Stimulated activated memory B cell treated with anti-CD40 and anti-IgM and Interleukin-4, amounts not matched to agents 10 μg/mL and 1 μg/mL and 100 μg/mL, for 72 hours (primary cell): ENCODE results near the gene THAP4.
"Not testable (repeated sequence)": the region's sequence is repeated elsewhere in the genome, so short reads cannot be mapped to it uniquely, and the experiment has no call there.

Source experiments
- ATAC-seq: fragments of 150-1000 bp; cut with Tn5 transposase; 2 replicates; pipeline ENCODE4 v1.10.0; 2021
- H3K27ac Mint-ChIP-seq: one replicate; pipeline ENCODE4 v1.8.0; 2022; ENCODE audit warnings: mild to moderate bottlenecking, mixed read lengths
- H3K27me3 Mint-ChIP-seq: one replicate; pipeline ENCODE4 v1.8.0; 2022; ENCODE audit warnings: mixed read lengths
- H3K36me3 Mint-ChIP-seq: one replicate; pipeline ENCODE4 v1.8.0; 2022; ENCODE audit warnings: mixed read lengths
- H3K4me1 Mint-ChIP-seq: one replicate; pipeline ENCODE4 v1.8.0; 2022; ENCODE audit warnings: mixed read lengths
- H3K4me3 Mint-ChIP-seq: one replicate; pipeline ENCODE4 v1.8.0; 2022; ENCODE audit warnings: mild to moderate bottlenecking, moderate library complexity, mixed read lengths
- H3K9me3 Mint-ChIP-seq: one replicate; pipeline ENCODE4 v1.8.0; 2022; ENCODE audit warnings: mixed read lengths

THAP4 gene

DNA sequence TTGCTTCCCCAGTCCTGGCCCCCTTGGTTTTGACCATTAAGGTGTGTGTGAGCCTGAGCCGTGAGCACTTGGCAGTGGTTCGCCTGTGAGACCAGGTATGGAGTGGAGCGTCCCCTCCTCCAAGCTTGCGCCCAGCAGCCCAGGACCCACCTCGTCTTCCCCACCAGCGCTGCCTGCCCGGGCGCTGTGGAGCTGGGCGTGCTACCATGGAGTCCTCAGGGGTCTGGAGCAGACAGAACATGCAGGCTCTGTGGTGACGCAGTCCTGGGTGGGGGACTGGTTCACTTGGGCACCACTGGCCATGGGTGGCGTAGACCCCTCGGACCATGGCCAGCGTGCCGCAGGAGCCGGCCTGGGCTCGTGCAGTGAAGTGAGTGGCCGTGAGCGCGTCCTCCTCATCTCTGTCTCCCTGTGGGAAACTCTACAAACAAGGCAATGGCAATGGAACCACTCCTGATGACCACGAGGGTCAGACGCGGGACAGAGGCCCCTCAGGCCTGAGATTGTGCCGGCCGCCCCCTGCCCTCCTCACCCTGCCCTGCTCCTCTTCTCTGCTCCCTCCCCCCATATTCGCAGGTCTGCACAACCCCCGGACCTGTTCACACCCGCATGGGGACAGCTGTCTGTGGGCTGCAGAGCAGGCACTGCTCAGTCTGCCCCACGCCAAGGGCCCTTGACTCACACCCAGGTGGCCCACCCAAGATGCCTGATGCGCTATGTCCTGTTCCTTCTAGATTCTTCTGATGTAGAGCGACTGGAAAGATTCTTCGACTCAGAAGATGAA lies 34.7 kb upstream of the THAP4 start:
- Mint-ChIP-seq H3K4me1 (peaks cover 15% of the 10 kb centered on the region), H3K27me3 (no peaks in the 10 kb centered on the region), H3K9me3 (no peaks in the 10 kb centered on the region), H3K27ac (no peak overlapping the region), H3K36me3 (peaks cover 61% of the 10 kb centered on the region), H3K4me3 (no peak overlapping the region)
- ATAC-seq, result no peak

DNA sequence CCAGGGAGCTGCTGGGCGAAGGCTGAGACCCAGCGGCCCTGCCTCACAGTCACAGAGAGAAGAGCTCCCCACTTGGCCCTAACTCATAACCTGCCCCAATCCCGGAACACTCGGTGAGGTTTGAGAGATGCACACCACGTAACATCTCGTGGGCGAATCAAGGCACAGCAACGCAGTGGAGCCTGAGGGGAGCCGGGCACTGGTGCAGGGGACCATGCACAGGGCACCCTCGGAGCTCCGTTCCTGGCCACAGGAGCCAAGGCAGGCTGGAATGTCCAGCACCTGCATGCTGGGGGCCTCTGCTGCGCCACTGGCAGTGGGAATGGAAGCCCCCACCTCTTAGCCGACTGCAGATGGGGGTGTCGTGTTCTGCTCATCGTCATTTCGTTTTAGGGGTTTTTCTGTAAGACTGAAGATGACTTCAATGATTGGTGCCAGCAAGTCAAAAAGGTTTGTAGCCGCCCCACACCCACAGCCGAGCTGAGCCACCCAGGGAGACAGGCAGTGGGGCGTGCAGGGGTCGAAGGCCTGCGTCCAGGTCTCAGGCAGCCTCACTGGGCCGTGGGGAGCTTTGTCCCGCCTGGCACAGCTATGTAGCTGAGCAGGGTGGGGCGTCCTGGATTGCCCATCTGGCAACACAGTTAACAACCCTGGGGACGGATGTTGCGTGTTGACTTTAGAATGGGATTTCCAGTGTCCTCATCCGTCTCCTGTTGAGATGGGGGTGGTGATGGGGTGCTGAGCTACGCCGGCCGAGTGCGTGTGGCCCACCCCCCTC lies 33.6 kb upstream of the THAP4 start:
- ATAC-seq, result no peak
- no peak overlapping the region for H3K27ac Mint-ChIP-seq
- peaks cover 63% of the 10 kb centered on the region for H3K36me3 Mint-ChIP-seq
- no peaks in the 10 kb centered on the region for H3K27me3 Mint-ChIP-seq
- no peaks in the 10 kb centered on the region for H3K9me3 Mint-ChIP-seq
- no peak overlapping the region for H3K4me3 Mint-ChIP-seq
- peaks cover 16% of the 10 kb centered on the region for H3K4me1 Mint-ChIP-seq

DNA sequence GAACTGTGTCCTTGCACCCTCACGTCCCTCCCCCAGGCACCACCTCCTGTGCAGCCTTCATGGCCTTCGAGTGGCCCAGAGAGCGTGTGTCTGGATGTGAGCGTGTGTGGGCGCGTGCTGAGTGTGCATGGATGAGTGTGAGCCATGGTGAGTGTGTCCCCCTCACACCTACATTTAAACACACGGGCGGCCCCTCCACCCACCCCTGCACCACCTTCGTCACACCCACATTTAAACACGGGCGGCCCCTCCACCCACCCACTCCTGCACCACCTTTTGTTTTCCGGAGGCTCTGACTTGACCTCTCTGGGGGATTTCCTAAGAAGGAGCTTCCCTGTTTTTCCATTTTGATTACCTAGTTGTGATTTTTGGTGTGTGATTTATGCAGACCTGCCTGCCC lies 31.9 kb upstream of the THAP4 start:
- H3K4me3 Mint-ChIP-seq, result no peak overlapping the region
- H3K4me1 Mint-ChIP-seq, result peaks cover 20% of the 10 kb centered on the region
- H3K27me3 Mint-ChIP-seq, result no peaks in the 10 kb centered on the region
- H3K9me3 Mint-ChIP-seq, result no peaks in the 10 kb centered on the region
- peaks cover 57% of the 10 kb centered on the region for H3K36me3 Mint-ChIP-seq
- H3K27ac Mint-ChIP-seq, result no peak overlapping the region
- ATAC-seq, result no peak

DNA sequence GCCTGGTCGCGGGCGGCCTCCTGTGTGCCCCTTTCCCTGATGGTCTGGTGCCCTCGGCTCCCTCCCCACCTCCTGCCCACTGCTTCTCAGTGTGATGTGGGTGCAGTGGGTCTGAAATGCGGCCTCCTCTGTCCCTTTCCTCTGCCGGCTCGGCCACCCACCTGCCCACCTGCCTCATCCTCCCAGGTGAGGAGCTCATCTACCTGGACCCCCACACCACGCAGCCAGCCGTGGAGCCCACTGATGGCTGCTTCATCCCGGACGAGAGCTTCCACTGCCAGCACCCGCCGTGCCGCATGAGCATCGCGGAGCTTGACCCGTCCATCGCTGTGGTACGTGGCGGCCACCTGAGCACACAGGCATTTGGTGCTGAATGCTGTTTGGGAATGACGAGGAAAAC lies 31.4 kb upstream of the THAP4 start:
- peaks cover 17% of the 10 kb centered on the region for H3K4me1 Mint-ChIP-seq
- H3K9me3 Mint-ChIP-seq, result no peaks in the 10 kb centered on the region
- ATAC-seq, result no peak
- H3K36me3 Mint-ChIP-seq, result peaks cover 53% of the 10 kb centered on the region
- H3K27ac Mint-ChIP-seq, result no peak overlapping the region
- H3K4me3 Mint-ChIP-seq, result no peak overlapping the region
- H3K27me3 Mint-ChIP-seq, result no peaks in the 10 kb centered on the region

DNA sequence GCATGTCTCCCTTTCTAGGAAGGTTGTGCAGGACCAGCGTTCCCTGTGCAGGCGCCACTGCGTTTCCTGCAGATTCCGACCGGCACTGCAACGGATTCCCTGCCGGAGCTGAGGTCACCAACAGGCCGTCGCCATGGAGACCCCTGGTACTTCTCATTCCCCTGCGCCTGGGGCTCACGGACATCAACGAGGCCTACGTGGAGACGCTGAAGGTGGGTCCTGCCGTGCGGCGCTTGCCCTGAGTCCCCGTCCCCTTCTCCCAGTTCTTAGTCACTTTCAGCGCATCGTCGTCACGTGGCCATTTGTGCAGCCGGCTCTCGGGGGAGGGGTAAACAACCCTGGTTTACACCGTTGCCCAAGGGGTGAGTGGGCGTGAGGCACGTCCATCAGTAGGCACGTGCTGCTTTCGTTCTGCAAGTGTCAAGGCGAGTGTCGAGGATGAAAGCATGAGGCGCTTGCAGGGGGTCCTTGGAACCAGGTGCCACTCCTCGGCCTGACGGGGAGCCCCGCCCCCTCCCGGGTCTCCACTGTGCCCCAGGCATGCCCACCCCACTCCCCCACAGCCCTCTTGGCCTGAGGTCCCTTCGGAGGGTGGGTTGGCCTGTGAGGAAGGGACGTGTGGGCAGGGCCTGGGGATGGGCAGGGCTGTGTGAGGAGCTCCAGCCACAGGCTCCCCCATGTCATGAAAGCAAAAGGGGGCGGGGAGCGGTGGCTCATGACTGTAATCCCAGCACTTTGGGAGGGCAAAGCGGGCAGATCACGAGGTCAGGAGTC lies 29.9 kb upstream of the THAP4 start:
- Mint-ChIP-seq H3K4me1 (peaks cover 6% of the 10 kb centered on the region), H3K27ac (no peak overlapping the region), H3K27me3 (no peaks in the 10 kb centered on the region), H3K36me3 (peaks cover 48% of the 10 kb centered on the region), H3K4me3 (no peak overlapping the region), H3K9me3 (no peaks in the 10 kb centered on the region)
- peak; percentile 34 for ATAC-seq

DNA sequence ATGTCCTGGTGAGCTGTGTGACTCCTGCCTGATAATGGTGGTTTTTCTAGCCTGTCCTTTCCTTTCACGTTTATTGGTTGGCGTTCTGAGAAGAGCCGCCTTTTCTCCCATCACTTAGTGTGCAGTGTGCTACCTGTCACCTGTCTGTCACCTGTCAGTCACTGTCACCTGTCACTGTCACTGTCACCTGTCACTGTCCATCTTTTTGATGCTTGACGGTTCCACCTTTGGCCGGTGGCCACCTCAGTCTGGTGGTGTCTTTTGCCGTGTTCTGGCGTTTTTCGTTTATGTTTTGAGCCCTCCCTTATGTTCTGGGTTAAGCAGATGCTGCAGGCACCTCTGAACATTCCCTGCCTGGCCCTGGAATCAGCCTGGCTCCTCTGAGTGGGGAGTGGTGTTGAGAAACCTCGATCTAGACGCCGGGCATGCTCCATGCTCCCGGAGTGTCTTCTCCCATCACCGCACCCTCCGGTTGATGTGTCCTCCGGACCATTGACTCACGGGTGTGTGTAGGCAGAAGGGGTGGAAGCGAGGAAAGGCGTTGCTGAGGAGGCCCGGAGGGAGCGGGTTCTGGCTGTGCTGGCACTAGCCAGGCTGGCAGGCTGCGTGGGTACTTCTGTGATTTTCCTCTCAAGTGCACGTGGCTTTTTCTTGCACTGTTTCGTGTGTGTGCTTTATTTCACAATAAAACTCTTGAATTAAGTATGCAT lies 28.9 kb upstream of the THAP4 start:
- H3K27me3 Mint-ChIP-seq, result no peaks in the 10 kb centered on the region
- ATAC-seq, result no peak
- peaks cover 6% of the 10 kb centered on the region for H3K4me1 Mint-ChIP-seq
- peaks cover 54% of the 10 kb centered on the region for H3K36me3 Mint-ChIP-seq
- no peak overlapping the region for H3K27ac Mint-ChIP-seq
- no peaks in the 10 kb centered on the region for H3K9me3 Mint-ChIP-seq
- no peak overlapping the region for H3K4me3 Mint-ChIP-seq

DNA sequence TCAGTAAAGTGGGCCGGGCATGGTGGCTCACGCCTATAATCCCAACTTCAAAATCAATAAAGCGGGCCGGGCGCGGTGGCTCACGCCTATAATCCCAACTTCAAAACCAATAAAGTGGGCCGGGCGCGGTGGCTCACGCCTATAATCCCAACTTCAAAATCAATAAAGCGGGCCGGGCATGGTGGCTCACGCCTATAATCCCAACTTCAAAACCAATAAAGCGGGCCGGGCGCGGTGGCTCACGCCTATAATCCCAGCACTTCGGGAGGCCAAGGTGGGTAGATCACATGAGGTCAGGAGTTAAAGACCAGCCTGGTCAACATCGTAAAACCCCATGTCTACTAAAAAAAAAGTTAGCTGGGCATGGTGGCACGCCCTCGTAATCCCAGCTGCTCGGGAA lies 25.8 kb upstream of the THAP4 start:
- peaks cover 47% of the 10 kb centered on the region for H3K36me3 Mint-ChIP-seq
- H3K4me3 Mint-ChIP-seq, H3K9me3 Mint-ChIP-seq, H3K4me1 Mint-ChIP-seq, H3K27ac Mint-ChIP-seq, ATAC-seq, H3K27me3 Mint-ChIP-seq: not testable (repeated sequence)

DNA sequence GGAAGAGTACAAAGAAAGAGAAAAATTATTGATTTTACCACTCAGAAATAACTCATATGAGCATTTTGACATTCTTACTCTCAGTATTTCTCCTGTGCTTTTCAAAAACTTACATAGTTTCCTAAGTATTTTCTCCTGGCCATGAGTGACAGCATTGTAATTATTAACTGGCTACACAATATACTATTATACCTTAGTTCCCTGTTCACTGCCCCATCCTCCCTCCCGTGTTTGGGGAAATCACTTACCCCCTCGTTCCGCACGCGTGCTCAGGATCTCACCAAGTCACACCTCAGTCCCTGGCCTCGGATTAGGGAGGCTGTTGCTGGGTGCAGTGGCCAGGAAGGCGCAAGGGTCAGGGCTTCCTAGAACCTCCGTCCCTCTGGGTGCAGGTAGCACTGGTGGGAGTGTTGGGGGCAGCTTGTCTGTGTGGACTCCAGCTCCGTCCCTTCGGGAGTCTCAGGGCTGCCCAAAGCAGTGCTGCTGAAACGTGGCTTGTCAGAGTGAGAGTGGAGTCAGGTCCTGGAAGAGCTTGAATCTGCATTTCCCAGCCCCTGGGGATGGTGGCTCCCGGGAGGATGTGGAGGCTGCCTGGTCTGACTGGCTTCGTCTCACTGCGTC lies 23.7 kb upstream of the THAP4 start:
- no peak overlapping the region for H3K4me3 Mint-ChIP-seq
- H3K4me1 Mint-ChIP-seq, result peaks cover 6% of the 10 kb centered on the region
- H3K36me3 Mint-ChIP-seq, result peaks cover 48% of the 10 kb centered on the region
- H3K27ac Mint-ChIP-seq, result no peak overlapping the region
- ATAC-seq, result no peak
- H3K9me3 Mint-ChIP-seq, result no peaks in the 10 kb centered on the region
- H3K27me3 Mint-ChIP-seq, result no peaks in the 10 kb centered on the region

DNA sequence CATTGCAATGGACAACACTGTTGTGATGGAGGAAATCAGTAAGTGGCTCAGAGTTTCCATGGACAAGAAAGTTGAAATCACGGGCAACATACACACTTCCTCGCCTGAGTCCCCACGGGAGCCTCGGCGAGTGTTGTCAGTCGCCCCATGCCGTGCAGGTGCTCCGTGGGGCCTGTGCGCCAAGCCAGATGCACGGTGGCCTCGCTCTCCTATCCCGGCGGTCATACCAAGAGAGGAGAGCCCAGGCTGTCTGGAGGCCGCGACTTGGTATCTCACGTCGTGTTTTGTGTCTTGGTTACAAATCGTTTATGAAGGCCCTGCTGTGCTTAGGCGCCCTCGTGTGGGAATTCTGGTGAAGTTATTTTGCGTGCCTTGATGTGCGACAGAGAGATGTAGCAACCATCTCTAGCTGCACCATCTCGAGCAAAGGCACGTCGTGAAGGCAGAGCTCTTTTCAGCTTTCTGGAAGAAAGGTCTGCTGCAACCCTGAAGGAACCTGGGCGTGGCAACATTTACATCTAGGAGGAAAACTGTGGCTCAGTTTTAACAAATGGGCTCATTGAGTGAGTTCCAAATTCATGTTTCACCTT lies 22.3 kb upstream of the THAP4 start:
- H3K36me3 Mint-ChIP-seq, result peaks cover 61% of the 10 kb centered on the region
- no peaks in the 10 kb centered on the region for H3K27me3 Mint-ChIP-seq
- no peak for ATAC-seq
- H3K4me1 Mint-ChIP-seq, result no peaks in the 10 kb centered on the region
- H3K9me3 Mint-ChIP-seq, result no peaks in the 10 kb centered on the region
- no peak overlapping the region for H3K4me3 Mint-ChIP-seq
- H3K27ac Mint-ChIP-seq, result no peak overlapping the region

DNA sequence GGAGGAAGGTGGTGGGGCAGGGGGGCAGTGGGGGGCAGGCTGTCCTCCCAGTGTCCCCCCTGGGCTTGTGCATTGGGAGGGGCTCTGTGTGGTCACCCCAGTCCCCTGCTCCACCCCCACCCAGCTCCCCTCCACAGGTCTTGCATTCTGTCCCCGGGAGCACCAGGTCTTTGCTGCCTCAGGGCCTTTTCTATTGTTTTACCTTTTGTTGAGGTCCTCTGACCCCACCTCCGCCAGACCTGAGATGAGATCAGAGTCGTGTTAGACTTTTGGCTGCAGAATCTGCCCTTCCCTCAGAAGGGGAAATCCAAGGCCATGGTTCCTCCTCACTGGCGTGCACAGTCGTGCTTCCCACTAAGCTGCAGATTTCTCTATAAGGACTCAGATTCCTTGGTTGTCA lies 21.3 kb upstream of the THAP4 start:
- H3K36me3 Mint-ChIP-seq, result peaks cover 61% of the 10 kb centered on the region

DNA sequence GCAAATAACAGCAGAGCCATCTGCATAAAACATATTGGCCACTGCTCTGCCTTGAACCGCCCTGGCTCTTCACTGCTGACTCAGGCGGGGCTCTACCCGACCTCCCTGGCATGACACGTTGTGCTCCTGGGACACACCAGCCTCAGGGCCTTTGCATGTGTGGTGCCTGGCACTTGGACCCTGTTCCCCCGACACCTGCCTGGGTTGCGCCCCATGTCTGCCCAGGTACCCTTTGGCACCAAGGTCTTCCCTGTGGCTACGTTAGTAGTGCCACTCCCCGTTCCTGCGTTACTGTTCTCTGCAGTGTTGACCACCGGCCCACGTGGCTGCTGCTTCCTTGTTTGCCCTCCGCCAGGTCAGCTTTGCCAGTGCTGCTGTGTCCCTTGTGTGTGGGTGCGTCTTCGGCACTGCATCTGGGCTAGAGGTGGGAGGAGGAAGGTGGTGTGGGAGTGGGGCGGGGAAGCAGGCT lies 20.9 kb upstream of the THAP4 start:
- no peaks in the 10 kb centered on the region for H3K27me3 Mint-ChIP-seq
- no peaks in the 10 kb centered on the region for H3K4me1 Mint-ChIP-seq
- peaks cover 61% of the 10 kb centered on the region for H3K36me3 Mint-ChIP-seq
- no peak overlapping the region for H3K4me3 Mint-ChIP-seq
- H3K27ac Mint-ChIP-seq, result no peak overlapping the region
- H3K9me3 Mint-ChIP-seq, result no peaks in the 10 kb centered on the region
- no peak for ATAC-seq

More for the DNA sequence above, 21.3 kb upstream of the THAP4 start:
- no peak overlapping the region for H3K27ac Mint-ChIP-seq
- no peaks in the 10 kb centered on the region for H3K9me3 Mint-ChIP-seq
- H3K4me3 Mint-ChIP-seq, result no peak overlapping the region
- no peaks in the 10 kb centered on the region for H3K4me1 Mint-ChIP-seq
- no peak for ATAC-seq
- H3K27me3 Mint-ChIP-seq, result no peaks in the 10 kb centered on the region

DNA sequence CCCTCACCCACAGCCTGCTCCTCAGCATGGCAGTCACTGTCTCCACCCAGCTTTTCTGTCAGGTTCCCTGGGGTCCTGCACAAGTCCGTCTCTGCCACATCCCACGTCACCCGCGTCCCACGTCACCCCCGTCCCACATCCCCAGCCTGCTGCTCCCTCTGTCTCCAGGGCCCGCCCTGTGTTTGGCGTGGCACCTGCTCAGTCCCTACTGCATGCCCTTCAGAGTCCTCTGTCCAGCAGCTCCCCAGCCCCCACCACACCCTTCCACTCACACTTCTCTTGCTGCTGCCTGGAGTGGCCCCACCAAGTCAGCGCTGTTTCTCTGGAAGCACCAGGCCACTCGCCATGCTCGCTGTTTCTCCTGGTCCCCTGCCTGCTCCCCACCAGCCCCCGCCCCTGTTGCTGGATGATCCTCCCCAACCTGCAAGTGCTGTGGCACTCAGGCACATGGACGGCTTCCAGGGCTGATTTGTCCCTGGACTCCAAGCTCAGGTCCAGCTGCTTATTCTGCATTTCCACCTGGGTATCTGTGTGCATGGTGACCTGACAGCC lies 19.3 kb upstream of the THAP4 start:
- peaks cover 69% of the 10 kb centered on the region for H3K36me3 Mint-ChIP-seq
- H3K4me3 Mint-ChIP-seq, result no peak overlapping the region
- H3K27me3 Mint-ChIP-seq, result no peaks in the 10 kb centered on the region
- H3K27ac Mint-ChIP-seq, result no peak overlapping the region
- ATAC-seq, result no peak
- no peaks in the 10 kb centered on the region for H3K9me3 Mint-ChIP-seq
- H3K4me1 Mint-ChIP-seq, result no peaks in the 10 kb centered on the region

DNA sequence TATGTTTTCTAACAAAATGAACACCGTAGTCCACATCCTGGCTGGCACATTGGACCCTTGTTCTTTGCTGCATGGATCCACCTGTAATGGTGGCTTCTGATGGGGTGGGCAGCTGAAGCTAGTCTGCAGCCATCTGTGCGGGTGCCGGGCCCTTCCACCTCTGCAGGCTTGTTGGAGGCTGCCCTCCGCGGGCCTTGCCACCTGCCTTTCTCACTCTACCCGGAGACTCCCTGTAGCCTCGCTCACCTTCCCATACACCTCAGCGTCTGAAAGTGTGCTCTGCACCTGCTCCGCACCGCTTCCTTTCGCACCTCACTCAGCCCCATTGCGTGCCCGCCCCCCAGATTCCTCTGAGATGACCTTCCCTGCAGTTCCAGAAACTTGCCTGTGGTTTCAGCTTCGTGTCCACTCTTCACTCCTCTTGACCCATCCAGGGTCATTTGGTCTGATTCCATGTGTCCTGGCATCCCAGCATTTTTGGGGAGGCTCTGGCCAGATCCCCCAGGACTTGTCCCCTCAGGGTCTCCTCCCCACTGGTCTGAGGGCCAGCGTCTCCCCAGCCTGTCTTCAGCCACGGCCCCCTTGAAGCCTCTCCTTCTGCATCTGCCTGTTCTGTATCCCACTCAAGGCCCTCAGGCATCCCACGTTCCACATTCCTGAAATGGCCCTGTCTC lies 18.7 kb upstream of the THAP4 start:
- Mint-ChIP-seq H3K4me1 (no peaks in the 10 kb centered on the region), H3K27me3 (no peaks in the 10 kb centered on the region), H3K36me3 (peaks cover 70% of the 10 kb centered on the region), H3K27ac (no peak overlapping the region), H3K9me3 (no peaks in the 10 kb centered on the region), H3K4me3 (no peak overlapping the region)
- no peak for ATAC-seq

DNA sequence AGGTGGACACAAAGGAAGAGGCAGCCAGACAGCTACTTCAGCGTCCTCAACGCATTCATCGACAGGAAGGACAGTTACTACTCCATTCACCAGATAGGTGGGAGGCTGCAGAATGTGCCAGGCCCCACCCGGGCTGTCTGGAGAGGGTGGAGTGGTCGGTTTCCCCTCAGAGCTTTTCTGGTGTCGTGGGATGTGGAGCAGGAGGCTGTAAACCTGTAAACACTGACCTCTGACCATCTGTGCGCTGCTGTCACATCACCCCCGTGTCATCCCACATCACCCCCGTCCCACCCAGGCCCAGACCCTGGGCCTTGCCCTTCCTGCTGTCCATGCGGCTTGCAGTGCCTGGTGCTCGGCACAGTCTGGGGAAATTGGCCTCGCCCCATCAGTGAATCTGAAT lies 17.6 kb upstream of the THAP4 start:
- Mint-ChIP-seq H3K27ac (no peak overlapping the region), H3K27me3 (no peaks in the 10 kb centered on the region)
- no peak for ATAC-seq

More for the DNA sequence above, 17.6 kb upstream of the THAP4 start:
- no peaks in the 10 kb centered on the region for H3K4me1 Mint-ChIP-seq
- no peak overlapping the region for H3K4me3 Mint-ChIP-seq
- no peaks in the 10 kb centered on the region for H3K9me3 Mint-ChIP-seq
- H3K36me3 Mint-ChIP-seq, result peaks cover 61% of the 10 kb centered on the region
